Endothelial cell of hepatic sinusoid (primary cell): ENCODE measurements around the gene ACOX3.

Source experiments
- in situ Hi-C: cut with HindIII; loops from 2 replicates; pipeline ENCODE4 v1.10.0; 2017; ENCODE audit warnings: low sequenced_read_pairs

The ACOX3 gene

DNA sequence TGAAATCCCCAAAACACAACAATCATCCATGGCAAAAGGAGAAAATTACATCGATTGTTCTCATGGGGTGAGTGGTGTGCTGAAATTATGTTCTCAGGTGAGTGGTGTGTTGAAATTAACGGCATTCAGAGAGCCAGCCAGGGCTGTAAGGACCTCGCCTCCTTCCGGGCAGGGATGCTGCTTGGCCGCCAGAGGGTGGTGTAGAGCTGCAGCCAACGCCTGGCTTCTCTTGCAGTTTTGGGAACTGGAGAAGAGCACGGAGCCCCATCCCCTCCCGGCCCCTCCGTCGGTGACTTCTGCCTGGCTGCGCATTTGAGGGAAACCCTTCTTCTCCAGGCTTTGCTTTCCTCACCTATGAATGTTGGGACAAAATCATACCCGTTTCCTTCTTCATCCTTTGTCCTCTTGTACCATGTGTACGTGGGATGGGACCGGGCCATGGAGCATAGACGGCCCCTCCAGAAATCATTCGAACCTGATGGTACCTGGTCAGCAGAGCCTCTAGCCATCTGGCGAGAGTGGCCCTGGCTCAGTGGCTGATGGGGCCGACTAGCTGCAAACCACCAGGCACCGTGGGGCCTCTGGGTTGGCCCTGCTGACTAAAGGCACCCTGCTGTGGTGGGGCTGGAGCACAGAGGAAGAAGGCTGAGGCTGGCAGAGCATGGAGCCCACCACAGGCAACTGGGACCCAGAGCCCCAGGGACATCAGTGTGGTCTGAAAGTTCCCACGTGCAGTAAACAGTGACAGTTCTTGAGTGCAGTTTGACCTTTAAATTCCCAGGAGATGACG is 28.4 kb upstream of the ACOX3 start:
- in situ Hi-C loops = no loop called here

DNA sequence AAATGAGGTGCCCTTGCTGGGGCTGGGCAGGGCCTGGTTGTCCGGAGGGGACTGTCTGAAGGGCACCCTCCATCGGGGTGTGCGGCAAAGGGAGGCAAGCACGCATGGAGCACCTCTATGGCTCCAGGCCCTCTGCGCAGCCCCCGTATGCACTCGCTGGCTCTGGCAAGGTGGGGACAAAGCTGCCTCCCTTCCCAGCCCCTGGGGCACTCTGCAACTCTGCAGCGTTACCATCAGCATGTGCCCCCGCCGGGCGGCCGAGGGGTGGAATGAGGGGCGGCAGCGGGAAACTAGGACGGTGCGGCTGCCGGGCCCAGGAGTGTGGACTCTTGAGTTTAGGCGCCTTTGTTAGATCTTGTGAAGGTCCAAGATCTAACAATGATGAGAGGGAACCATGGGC is 26.5 kb upstream of the ACOX3 start:
- in situ Hi-C loops = no loop called here

DNA sequence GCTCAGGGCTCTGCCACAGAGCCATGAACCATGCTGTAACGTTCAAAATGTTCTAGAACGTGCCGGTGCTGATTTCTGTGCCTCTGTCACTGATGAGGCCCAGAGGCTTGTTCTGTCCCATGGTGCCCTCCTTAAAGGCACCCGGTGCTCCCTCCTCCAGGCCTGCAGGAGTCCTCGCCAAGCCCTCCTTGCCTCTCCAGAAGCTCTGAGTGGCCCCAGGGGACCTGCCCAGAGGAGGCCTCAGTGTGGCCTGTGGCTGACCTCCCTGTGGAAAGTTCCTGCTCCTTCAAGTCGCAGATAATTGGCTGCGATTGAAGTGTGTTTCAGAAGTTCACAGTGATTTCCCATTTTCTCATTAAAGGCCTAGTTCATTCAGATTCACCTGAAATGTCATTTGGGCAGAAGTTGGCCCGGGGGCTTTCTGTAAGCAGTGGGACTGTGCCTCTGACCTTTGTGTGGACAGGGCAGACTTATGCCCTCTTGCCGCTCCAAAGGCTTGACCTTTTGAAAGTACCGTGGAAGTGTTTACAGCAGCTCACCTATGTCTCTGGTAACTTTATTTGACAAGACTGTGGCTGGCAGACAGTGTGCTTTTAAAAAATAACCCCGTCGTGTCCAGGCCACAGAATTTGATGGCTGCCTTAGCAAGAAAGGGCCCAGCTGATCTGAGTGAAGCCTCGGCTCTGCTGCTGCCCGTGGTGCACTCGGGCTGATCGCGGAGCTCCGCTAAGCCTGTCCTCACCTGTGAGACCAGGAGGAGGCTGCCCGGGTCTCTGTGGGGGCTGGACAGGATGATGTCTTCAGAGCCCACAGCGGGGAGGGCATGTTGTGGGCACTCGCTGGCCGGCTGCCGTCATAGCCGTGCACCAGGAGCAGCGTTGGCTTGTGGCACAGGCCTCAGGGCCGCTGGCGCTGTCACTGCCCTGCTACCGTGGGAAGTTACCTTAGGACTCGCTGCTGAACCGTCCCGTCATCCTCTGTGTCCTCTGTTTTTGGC is 25.4 kb upstream of the ACOX3 start:
- in situ Hi-C loops = no loop called here

DNA sequence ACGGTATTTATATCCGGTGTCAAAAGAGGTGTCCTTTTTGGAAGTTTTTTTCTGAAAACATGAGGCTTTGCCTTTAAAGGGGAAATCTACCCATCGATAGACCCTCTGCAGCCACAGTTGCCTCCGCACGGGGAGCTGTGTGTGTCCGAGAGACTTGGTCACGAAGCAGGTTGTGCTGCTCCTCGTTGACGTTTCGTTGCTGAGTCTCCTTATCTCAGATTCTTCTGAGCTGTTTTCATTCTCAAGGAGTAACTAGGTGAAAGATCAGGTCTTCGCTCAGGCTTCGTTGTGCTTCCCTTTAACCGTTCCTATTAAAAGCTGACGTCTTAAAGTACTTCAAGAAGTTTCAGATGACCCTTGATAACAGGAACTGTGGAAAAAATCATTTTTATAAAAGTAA is 23.9 kb upstream of the ACOX3 start:
- in situ Hi-C loops = no loop called here

DNA sequence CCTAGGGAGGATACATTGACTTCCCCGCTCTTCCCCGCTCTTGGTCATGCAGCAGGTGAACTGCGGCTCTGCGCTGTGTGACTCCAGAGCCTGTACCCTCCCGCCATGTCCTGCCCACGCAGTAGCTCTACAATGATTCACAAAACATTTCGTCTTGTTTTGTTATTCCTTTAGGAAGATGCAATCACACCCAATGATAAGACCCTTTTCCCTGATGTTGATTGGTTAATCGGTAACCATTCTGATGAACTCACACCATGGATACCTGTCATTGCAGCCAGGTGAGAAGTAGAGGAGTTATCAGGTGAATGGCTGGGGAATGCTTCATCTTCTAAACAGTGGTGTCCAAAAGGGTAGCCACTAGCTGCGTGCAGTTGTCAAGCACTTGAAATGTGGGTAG is 23.3 kb upstream of the ACOX3 start:
- in situ Hi-C loops = no loop called here

DNA sequence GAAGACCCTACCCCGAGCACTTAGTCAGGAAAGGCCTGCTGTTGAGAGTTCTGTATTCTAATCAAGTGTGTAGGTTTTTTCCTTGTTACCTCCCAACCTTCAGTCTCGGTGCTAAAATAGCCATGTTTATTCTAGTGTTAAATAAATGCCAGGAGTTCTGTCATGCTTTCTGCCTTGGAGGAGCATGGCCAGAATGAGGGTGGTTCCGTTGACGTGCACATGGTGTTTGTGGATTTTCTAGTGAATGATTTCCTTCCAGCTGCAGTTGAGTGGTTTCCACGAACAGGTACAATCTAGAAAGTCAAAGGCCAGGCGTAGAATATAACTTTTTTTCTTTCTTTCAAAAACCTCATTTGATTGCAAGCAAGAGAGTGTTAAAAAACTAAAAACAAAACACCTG is 21.1 kb upstream of the ACOX3 start:
- in situ Hi-C loops = no loop called here

DNA sequence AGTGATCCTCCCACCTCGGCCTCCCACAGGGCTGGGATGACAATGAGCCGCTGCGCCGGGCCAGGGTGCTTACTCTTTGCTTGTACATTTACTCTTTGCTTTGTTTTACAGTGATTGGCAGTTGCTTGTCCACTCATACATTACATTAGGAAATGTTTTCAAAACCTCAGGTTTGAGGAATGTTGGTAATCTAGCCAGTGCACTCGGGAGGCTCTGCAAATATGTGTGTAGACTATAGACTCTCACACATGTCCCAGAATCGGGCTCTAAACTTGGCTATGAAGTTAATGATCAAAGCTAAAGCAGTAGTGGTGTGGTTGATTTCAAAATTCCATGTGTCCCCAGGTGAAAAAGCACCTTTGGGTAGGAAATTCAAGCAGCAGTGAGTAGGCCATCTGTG is 20.6 kb upstream of the ACOX3 start:
- in situ Hi-C loops = no loop called here

DNA sequence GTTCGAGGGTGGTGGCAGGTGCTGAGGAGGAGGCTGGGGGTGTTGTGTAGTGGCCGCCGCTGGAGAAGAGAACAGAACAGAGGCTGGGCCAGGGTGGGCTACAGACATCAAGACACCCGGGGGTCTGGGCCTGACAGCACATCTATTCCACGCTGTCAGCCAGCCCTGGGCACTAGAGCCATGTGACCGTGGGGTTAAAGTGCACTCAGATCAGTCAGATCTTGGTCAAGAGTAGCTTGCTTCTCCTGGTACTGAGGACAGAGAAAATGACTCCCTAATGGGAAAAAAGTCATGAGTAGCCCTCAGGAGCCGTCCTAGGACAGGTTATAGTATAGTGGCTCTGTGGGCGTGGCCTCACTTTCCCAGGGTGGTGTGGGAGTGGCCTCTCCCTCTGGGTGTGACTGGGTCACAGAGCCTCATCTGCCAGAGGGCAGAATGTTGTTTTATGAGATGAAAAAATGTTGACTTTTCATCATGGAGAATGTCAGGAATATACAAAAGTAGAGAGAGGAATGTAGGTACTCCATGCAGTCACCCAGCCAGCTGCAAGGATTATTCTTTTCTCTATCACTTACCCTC is 19.4 kb upstream of the ACOX3 start:
- in situ Hi-C loops = no loop called here

DNA sequence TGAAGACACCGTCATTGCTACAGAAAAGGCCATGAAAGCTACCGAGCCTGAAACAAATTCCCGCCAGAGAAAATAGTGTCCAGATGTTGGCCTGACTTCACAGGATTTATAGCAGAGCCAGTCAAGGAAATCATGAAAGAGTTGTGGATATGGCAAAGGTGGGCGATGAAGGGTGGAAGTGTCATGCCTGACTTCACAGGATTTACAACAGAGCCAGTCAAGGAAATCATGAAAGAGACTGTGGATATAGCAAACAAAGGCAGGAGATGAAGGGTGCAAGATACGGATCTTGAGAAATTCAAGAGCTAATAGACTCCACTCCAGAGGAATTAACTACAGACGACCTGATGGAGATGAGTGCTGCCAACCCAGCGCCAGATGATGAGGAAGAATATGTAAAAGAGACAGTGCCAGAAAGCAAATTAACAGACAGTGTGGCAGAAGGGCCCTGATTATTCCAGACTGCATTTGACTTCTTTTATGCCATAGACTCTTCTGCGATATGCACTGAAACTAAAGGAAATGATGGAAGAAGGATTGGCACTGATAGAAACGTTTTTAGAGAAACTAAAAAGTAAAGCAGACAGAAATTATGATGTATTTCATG is 17.2 kb upstream of the ACOX3 start:
- in situ Hi-C loops = no loop called here

DNA sequence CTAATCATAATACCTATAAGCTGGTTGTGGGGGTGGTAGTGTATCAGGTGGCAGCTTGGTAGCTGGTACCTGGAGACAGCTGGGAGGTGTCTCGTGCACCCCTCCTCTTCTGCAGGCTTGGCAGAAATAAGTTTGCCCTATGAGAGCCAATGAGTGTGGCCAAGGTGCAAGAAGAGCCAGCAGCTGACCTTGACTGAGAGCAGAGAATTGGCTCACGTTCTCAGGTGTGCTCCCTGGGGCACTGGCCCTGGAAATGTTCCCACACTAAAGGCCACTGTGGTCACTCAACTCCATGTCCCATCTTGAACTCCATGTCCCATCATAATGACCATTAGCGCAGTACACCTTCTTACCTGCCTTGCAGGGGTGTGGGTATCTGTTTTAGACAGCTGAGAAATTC is 13.4 kb upstream of the ACOX3 start:
- in situ Hi-C loops = no loop called here

DNA sequence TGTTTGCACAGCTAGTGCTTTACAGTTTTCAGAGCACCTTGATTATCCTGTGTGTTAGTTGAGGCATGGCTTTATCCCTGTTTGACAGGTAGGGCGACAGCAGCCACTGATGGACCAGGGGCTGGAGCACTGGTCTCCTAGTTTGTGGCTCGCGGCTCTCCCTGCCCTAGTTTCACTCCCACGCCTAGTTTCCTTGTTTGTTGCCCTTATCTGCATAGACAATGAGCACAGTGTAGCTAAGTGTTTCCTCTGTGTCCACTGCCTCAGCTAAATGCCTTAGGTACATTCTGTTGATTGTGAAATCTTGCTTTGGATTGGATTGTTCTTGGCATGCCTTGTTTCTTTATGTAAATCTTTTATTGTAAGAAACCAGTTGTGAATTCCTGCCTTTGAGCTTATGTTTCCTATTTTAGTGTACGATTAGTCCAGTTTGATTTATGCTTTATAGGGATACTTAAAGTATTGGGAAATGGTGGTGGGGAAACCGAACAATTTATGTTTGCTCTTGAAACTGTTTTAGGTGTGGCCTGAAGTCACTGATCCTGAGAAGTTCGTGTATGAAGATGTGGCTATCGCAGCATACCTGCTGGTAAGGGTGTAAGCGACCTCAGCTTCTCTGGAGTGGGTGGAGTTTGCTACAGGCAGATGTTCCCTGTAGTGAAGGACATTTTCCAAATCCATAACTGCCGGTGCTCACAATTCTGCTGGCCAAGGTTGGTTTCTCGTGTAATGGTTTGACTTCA is 11.1 kb upstream of the ACOX3 start:
- in situ Hi-C loops = no loop called here

DNA sequence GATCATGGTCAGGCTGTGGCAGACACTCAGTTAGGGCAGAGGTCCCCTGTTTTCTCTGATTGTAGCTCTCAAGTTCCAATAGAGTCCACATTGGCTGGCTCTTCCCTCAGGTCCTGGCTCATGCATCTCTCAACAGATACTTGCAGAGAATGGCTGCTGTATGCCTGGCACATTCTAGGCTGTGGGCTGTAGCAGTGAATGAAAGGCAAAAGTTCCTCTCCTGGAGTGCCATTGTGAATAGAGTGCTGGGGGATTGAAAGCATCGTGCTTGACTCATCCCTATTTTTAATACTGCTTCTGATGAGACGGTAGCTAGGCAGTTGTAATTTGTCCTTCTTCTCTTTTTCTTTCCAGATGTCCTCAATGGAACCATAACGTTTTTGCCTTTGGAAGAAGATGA is 5.6 kb upstream of the ACOX3 start:
- in situ Hi-C loops = no loop called here

DNA sequence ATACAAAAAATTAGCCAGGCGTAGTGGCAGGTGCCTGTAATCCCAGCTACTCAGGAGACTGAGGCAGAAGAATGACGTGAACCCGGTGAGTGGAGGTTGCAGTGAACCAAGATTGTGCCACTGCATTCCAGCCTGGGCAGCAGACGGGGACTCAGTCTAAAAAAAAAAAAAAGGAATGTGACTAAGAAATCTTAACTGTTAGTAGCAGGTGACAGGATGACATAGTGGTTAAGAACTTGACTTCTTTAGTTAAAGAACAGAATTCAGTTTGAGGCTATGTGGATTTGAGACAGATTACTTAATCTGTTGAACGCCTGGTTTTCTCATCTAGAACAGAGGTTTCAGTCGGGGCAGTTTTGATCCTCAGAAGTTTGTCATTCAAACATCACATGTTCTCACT is 3.3 kb upstream of the ACOX3 start:
- in situ Hi-C loops = no loop called here

DNA sequence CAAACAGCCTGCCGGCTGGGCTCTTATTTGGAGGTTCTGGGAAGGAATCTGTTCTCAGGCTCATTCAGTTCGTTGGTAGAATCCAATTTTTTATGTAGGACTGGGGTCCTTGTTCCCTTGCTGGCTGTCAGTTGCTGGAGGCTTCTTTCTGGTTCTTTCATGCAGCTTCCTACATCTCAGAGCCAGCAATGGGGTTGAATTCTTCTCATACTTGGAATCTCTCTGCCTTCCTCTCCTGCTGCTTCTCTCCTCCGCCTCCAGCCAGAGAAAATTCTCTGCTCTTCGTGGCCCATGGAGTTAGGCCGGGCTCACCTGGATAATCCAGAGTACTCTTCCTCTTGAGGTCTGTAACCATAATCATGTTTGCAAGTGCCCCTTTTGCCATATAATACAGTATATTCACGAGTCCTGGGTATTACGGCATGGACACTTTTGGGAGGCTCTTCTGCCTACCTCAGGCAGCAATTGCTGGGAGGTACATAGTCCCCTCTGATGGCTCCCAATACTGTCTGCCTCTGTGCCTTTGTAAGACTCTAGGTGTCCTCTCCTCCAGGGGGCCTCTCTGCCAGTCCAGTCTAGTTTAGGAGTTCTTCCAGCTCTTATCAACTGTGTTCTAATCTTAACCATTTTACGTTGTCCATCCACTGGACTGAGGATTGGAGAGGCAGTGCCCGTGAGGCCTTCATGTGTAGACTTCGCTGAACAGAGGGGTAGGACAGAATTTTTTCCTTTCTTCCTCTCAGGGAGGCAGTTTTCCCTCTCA is 2.3 kb upstream of the ACOX3 start:
- in situ Hi-C loops = no loop called here

DNA sequence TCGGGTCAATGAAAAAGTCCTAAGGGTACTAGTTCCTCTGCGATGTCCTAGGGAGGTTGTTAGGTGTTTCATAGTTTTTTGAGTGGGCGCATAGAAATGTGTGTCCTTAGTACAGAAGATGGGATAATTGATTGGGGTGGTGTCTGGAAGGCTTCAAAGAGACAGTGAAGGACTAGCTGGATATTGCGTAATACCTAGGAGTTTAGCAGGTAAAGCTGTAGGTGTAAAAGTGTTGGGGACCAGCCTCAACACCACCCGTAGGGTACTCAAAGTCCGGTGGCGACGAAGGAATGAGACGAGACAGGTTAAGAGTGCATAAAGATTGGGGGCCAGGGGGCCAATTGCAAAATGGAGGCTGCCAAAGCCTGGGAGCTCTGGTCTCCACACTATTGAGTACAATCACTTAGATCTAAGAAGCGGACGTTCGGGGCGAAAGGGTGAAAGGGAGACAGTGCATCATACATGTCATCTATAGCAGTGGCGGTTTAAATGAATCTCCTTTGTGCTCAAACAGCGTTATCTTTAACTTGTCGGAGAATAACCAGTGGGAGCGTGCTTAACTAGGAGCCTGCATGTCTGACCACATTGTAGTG is 1.1 kb upstream of the ACOX3 start:
- in situ Hi-C loops = no loop called here

DNA sequence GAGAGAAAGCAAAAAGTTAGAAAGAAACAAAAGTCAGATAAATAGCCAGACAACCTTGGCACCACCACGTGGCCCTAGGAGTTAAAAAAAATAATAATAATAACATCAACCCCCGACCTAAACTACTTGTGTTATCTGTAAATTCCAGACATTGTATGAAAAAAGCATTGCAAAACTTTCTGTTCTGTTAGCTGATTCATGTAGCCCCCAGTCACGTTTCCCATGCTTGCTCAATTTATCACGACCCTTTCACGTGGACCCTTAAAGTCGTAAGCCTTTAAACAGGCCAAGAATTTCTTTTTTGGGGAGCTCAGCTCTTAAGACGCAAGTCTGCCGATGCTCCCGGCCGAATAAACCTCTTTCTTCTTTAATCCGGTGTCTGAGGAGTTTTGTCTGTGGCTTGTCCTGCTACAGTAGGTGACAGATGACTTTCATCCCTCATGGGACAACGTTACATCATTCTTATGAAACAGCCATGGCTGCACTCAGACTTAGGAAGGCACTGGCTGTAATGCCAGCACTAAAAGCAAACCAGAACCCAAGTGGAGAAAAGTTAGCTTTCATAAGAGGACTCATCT is 520 bp downstream of the ACOX3 start:
- in situ Hi-C loops = no loop called here

DNA sequence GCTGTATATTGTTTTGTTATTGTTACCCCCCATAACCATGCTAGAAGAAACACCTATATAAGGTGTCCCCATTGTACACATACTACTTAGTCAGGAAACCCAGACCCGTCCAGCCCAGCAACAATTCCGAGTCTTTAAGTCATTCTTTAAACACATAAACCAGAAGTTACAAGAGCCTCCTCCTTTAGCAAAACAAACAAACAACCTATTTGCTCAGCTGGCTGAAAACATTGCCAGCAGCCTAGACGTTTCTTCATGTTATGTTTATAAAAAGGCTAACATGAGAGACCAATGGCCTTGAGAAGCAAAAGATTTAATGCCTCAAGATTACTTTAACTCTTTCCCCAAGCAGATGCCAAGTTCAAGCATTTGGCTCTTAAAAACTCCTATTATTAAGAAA is 1.4 kb downstream of the ACOX3 start:
- in situ Hi-C loops = no loop called here

DNA sequence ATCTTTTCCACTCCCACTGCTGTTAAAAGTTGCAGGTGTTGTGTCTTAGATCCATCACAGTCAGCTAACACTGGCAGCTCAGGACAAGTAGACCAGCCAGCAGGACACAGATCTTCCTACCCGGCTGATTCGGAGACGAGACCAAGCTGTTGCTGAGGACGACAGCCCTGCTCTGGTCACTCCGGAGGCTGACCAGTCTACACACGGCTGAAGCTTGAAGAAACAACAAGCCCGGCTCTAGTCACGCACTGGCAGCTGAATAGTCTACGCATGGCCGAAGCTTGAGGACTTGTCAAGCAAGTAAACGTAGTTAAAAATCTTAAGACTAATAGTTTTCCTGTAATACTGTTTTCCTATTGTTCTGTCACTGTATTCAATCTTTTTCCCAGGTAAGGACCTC is 1.8 kb downstream of the ACOX3 start:
- in situ Hi-C loops = no loop called here

DNA sequence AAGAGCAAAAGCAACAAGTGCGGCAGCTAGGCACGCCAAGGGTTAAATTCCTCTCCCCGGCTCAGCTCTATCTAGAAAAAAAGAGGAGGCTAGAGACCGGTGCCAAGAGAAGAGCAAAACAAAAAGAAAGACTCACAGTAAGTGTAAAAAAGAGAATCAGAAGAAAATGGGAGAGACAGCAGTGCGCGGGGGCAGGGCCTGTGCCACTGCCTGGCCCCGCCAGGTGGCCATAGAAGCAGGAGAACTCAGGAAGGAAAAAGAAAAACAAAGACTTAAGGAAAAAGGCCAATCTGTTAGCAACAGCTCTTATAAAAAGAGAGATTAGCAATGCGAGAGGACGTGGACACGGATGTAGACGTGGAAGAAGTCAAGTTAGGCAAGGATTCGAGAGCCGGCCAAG is 3.2 kb downstream of the ACOX3 start:
- in situ Hi-C loops = no loop called here
